AG04450 (cell line): ENCODE data around the gene NME5. TPM values are rescaled to one million over a fixed set of nuclear protein-coding genes. Genes with fewer than 3 reads are reported as not detected.

Experiments used
- CTCF ChIA-PET: fragments of 300-600, 350-600 bp; formaldehyde crosslinking; extraction: SDS; loops from one replicate; lab custom pipeline; 2022; ENCODE audit warnings: antibody characterized with exemption, inconsistent platforms; lab: Charles Lee
- POLR2A ChIA-PET: fragments of 350-600 bp; formaldehyde crosslinking; extraction: SDS; loops from one replicate; lab custom pipeline; 2021; ENCODE audit warnings: antibody characterized with exemption, inconsistent platforms; lab: Yijun Ruan, JAX
- DNase-seq: peaks from one replicate; pipeline ENCODE4 v3.0.0-alpha.2; 2011; ENCODE audit warnings: low read depth, low spot score
- H3K27ac ChIP-seq: one replicate; pipeline ENCODE4 v1.5.1; 2012; ENCODE audit warnings: low read depth, low read length, control low read depth
- H3K27me3 ChIP-seq: one replicate; pipeline ENCODE4 v1.6.0; 2012; ENCODE audit warnings: low read length; ENCODE audit not compliant: control insufficient read depth, insufficient read depth
- H3K4me3 ChIP-seq: 2 replicates; pipeline ENCODE4 v1.5.1; 2011; ENCODE audit warnings: mild to moderate bottlenecking, low read depth, low read length, control low read depth
- H3K9me3 ChIP-seq: 2 replicates; pipeline ENCODE4 v1.5.1; 2012; ENCODE audit warnings: low read length; ENCODE audit not compliant: control insufficient read depth, insufficient read depth
- polyA plus RNA-seq: library from polyadenylated mRNA; depleted of rRNA; stranded (reverse); fragments of >200 nt; gene quantifications from 2 replicates; pipeline ENCODE4 v1.2.3, GENCODE V29; 2011
- TF ChIP-seq, protein P1 (sequence below): IDR thresholded peaks from 2 replicates; pipeline ENCODE4 v1.5.1; 2011; ENCODE audit warnings: low read depth, low read length, control low read depth, inconsistent platforms

NME5 gene
- polyA plus RNA-seq, 1 experiment: 0.43 TPM

DNA sequence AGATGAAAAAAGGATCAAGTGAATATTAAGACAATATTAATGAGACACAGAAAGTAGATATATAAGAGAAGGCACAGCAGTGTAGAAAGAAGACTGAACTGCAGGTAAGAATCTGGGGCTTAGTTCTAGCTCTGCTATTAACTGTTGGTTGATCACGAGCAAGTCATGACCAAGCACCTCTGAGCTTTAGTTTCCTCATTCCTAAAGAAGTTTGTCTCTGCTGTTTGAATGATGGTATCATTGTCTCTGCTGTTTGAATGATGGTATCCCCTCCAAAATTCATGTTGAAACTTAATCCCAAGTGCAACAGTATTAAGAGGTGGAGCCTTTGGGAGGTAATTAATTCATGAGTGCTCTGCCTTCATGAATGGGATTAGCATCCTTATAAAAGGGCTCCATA, 2.5 kb upstream of the NME5 start:
- TF ChIP-seq, protein P1, sequence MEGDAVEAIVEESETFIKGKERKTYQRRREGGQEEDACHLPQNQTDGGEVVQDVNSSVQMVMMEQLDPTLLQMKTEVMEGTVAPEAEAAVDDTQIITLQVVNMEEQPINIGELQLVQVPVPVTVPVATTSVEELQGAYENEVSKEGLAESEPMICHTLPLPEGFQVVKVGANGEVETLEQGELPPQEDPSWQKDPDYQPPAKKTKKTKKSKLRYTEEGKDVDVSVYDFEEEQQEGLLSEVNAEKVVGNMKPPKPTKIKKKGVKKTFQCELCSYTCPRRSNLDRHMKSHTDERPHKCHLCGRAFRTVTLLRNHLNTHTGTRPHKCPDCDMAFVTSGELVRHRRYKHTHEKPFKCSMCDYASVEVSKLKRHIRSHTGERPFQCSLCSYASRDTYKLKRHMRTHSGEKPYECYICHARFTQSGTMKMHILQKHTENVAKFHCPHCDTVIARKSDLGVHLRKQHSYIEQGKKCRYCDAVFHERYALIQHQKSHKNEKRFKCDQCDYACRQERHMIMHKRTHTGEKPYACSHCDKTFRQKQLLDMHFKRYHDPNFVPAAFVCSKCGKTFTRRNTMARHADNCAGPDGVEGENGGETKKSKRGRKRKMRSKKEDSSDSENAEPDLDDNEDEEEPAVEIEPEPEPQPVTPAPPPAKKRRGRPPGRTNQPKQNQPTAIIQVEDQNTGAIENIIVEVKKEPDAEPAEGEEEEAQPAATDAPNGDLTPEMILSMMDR: no peak
- ChIA-PET CTCF (interaction anchor here (1.8 kb wide), 1 partner anchor 8 kb away, joined by 5 read pairs; no protein-coding TSS in a partner anchor), POLR2A (no interaction called here)
- H3K27me3 ChIP-seq: no peaks in the 10 kb centered on the region
- no peaks in the 10 kb centered on the region; the same call in 1 of the 2 replicates for H3K9me3 ChIP-seq
- no peak for DNase-seq
- no peak overlapping the region for H3K4me3 ChIP-seq
- no peak overlapping the region for H3K27ac ChIP-seq

DNA sequence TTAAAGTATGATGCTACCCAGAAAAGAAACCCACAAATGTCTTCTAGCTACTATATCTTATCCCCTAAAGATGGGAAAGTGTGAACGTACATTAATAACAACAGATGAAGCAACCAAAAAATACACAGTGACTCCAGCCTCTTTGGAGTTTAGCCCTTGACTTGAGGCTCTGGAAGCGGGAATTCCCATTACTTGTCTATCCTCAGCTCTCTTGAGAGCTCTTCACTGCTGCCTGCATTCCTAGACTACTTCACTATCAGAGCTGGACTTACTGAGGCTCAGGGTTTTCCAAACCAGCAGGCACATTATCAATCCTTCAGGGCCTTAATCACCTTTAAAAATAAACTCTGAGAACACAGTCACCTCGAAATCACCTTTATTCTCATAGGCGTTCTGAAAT, 1.0 kb upstream of the NME5 start:
- POLR2A ChIA-PET: no interaction called here
- H3K27me3 ChIP-seq: no peaks in the 10 kb centered on the region
- no peak for DNase-seq
- no peaks in the 10 kb centered on the region; the same call in 1 of the 2 replicates for H3K9me3 ChIP-seq
- H3K27ac ChIP-seq: no peak overlapping the region
- no peak overlapping the region for H3K4me3 ChIP-seq
- CTCF ChIA-PET: interaction anchor here (0.9 to 1.8 kb wide), 2 partner anchors 63 to 102 kb away, joined by 3 to 9 read pairs; no protein-coding TSS in a partner anchor
- TF ChIP-seq, protein P1: no peak

- POLR2A ChIA-PET: no interaction called here
These were observed 508 bp upstream of the NME5 start for GRCh38 chr5:138139781-138140090.

DNA sequence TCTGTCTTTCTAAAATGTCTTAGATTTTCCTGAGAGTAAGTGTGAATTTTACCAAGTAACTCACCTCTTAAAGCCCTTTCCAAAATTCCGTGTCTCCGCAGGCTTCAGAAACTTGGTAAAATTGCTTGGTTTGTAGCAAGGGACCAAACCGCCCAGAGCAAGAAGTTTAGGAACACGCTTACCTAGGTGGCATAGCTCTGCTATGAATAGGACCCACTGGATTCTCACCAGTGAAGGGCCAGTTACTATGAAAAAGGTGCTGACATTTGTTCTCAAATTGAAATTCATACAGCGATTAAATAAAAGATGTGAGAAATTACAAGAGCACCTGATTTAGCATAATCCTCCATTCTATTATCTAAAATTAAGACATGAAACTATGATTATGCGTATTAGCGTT, 6.7 kb downstream of the NME5 start:
- Histone ChIP-seq H3K4me3 (no peak overlapping the region), H3K27ac (no peak overlapping the region), H3K9me3 (no peaks in the 10 kb centered on the region), H3K27me3 (no peaks in the 10 kb centered on the region)
- TF ChIP-seq, protein P1: no peak
- no peak for DNase-seq
- ChIA-PET CTCF (interaction anchor here (0.6 to 7.8 kb wide), 11 partner anchors 9 to 503 kb away, joined by 3 to 158 read pairs (median 6); no protein-coding TSS in a partner anchor), POLR2A (no interaction called here)

More at GRCh38 chr5:138139781-138140090, 508 bp upstream of the NME5 start:
- DNase-seq: no peak
- Histone ChIP-seq H3K9me3 (no peaks in the 10 kb centered on the region; the same call in 1 of the 2 replicates), H3K4me3 (no peak overlapping the region), H3K27me3 (no peaks in the 10 kb centered on the region), H3K27ac (no peak overlapping the region)
- CTCF ChIA-PET: interaction anchor here (0.7 to 1.8 kb wide), 3 partner anchors 63 to 361 kb away, joined by 3 to 9 read pairs (median 3); no protein-coding TSS in a partner anchor
- TF ChIP-seq, protein P1: no peak

DNA sequence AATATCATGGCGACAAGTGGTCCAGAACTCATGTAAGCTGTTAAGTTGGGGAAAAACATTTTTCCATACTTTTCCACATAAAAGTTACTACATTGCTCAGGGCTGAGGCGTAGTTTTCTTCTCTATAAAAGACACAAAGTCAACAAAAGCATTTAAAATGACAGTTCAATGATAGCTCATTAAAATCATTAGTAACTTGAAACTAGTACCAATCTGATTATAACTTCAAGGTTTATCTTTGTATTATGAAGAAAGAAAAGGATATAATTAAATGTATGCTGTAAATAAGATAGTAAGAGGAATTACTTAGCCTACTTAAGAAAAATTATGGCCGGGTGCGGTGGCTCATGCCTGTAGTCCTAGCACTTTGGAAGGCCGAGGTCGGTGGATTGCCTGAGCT, 9.9 kb downstream of the NME5 start:
- ChIA-PET POLR2A (no interaction called here), CTCF (interaction anchor here (1.2 to 7.8 kb wide), 4 partner anchors 52 to 350 kb away, joined by 3 to 158 read pairs (median 13); no protein-coding TSS in a partner anchor)
- Histone ChIP-seq H3K9me3 (no peaks in the 10 kb centered on the region), H3K27me3 (no peaks in the 10 kb centered on the region), H3K4me3 (no peak overlapping the region), H3K27ac (no peak overlapping the region)
- TF ChIP-seq, protein P1: no peak
- no peak for DNase-seq
